ENCODE data around the gene ADAMTS1. TPM values are rescaled to one million over a fixed set of nuclear protein-coding genes. Genes with fewer than 3 reads are reported as not detected.
A peak's percentile ranks its signal among the peaks of the same experiment; 100 is the strongest.

Gene ADAMTS1
- total and polyA plus RNA-seq, 4 experiments from 2014 or later, result 0.16 TPM; not detected in 3

- CTCF ChIA-PET (ENCODE audit: partially characterized antibody), result interaction anchor here (1.0 to 1.7 kb wide), 2 partner anchors 10 to 1894 kb away, joined by 3 to 15 read pairs; no protein-coding TSS in a partner anchor
- no peaks in the 10 kb centered on the region for H3K36me3 ChIP-seq (ENCODE audit: insufficient read depth, low read length)
- POLR2A ChIA-PET (ENCODE audit: partially characterized antibody), result no interaction called here
- intact Hi-C loops (cut with micrococcal nuclease), result loop anchor here (2.0 kb wide), 1 partner anchor 849 kb away; no protein-coding TSS in a partner anchor
- peaks cover 8% of the 10 kb centered on the region for H3K4me1 ChIP-seq (ENCODE audit: insufficient read depth, low read length)
- DNase-seq, result no peak
- Mint-ChIP-seq H3K27ac (no peak overlapping the region), H3K4me1 (peaks cover 9 to 12% (median 11%) of the 10 kb centered on the region in 4 donors), H3K9me3 (no peaks in the 10 kb centered on the region), H3K27me3 (peaks cover 21 to 30% of the 10 kb centered on the region in 2 donors), H3K4me3 (no peak overlapping the region), H3K36me3 (peaks cover 0 to 2% of the 10 kb centered on the region in 2 donors)
- no peak overlapping the region for H3K4me3 ChIP-seq (ENCODE audit: low read length in 2 of 2)
- H3K27me3 ChIP-seq (ENCODE audit: insufficient read depth, low read length), result peaks cover 5% of the 10 kb centered on the region
- H3K9me3 ChIP-seq (ENCODE audit: control insufficient read depth in 1 of 2, low read length in 2 of 2), result no peaks in the 10 kb centered on the region
- H3K27ac ChIP-seq (ENCODE audit: low read depth, low read length), result no peak overlapping the region
Observed at GRCh38 chr21:26851109-26851944, 6.1 kb upstream of the ADAMTS1 start.

- intact Hi-C loops (cut with micrococcal nuclease), result loop anchor here (1.0 to 2.0 kb wide), 2 partner anchors 851 to 1895 kb away; no protein-coding TSS in a partner anchor
- CTCF ChIA-PET (ENCODE audit: partially characterized antibody), result interaction anchor here (1.0 to 1.7 kb wide), 2 partner anchors 9 to 1895 kb away, joined by 3 to 15 read pairs; no protein-coding TSS in a partner anchor
- Mint-ChIP-seq H3K4me1 (peaks cover 14 to 22% (median 19%) of the 10 kb centered on the region in 4 donors), H3K27me3 (peaks cover 29 to 38% of the 10 kb centered on the region in 2 donors), H3K27ac (no peak overlapping the region), H3K36me3 (peaks cover 0 to 2% of the 10 kb centered on the region in 2 donors), H3K9me3 (peaks cover 0 to 2% (median 0%) of the 10 kb centered on the region in 8 donors), H3K4me3 (no peak overlapping the region)
- no peak overlapping the region for H3K27ac ChIP-seq (ENCODE audit: low read depth, low read length)
- H3K36me3 ChIP-seq (ENCODE audit: insufficient read depth, low read length), result no peaks in the 10 kb centered on the region
- no peak overlapping the region for H3K4me3 ChIP-seq (ENCODE audit: low read length in 2 of 2)
- peaks cover 16% of the 10 kb centered on the region for H3K4me1 ChIP-seq (ENCODE audit: insufficient read depth, low read length)
- POLR2A ChIA-PET (ENCODE audit: partially characterized antibody), result no interaction called here
- H3K9me3 ChIP-seq (ENCODE audit: control insufficient read depth in 1 of 2, low read length in 2 of 2), result no peaks in the 10 kb centered on the region
- no peak for DNase-seq
- H3K27me3 ChIP-seq (ENCODE audit: insufficient read depth, low read length), result peaks cover 5% of the 10 kb centered on the region
Observed at GRCh38 chr21:26850116-26850643, 5.0 kb upstream of the ADAMTS1 start.

- Histone ChIP-seq H3K27me3 (ENCODE audit: insufficient read depth, low read length) (peaks cover 5% of the 10 kb centered on the region), H3K4me1 (ENCODE audit: insufficient read depth, low read length) (peaks cover 22% of the 10 kb centered on the region), H3K4me3 (ENCODE audit: low read length in 2 of 2) (no peak overlapping the region), H3K9me3 (ENCODE audit: control insufficient read depth in 1 of 2, low read length in 2 of 2) (no peaks in the 10 kb centered on the region), H3K36me3 (ENCODE audit: insufficient read depth, low read length) (no peaks in the 10 kb centered on the region), H3K27ac (ENCODE audit: low read depth, low read length) (no peak overlapping the region)
- no peak overlapping the region for H3K4me3 Mint-ChIP-seq
- intact Hi-C loops (cut with micrococcal nuclease), result loop anchor here (1.0 to 2.0 kb wide), 2 partner anchors 851 to 1896 kb away; no protein-coding TSS in a partner anchor
- no peak overlapping the region for H3K27ac Mint-ChIP-seq
- peaks cover 29 to 38% of the 10 kb centered on the region in 2 donors for H3K27me3 Mint-ChIP-seq
- H3K36me3 Mint-ChIP-seq, result peaks cover 0 to 2% of the 10 kb centered on the region in 2 donors
- H3K4me1 Mint-ChIP-seq, result peaks cover 14 to 22% (median 19%) of the 10 kb centered on the region in 4 donors
- CTCF ChIA-PET (ENCODE audit: partially characterized antibody), result interaction anchor here (1.3 kb wide), 1 partner anchor 1896 kb away, joined by 13 read pairs; no protein-coding TSS in a partner anchor
- H3K9me3 Mint-ChIP-seq, result peaks cover 0 to 2% (median 0%) of the 10 kb centered on the region in 8 donors
- POLR2A ChIA-PET (ENCODE audit: partially characterized antibody), result no interaction called here
- DNase-seq, result peak in 3 of 5 donors; percentile 21 to 25 (median 22)
Observed at GRCh38 chr21:26849428-26850115, 4.4 kb upstream of the ADAMTS1 start.

- Histone ChIP-seq H3K4me1 (ENCODE audit: insufficient read depth, low read length) (peaks cover 28% of the 10 kb centered on the region), H3K9me3 (ENCODE audit: control insufficient read depth in 1 of 2, low read length in 2 of 2) (no peaks in the 10 kb centered on the region), H3K36me3 (ENCODE audit: insufficient read depth, low read length) (no peaks in the 10 kb centered on the region), H3K27me3 (ENCODE audit: insufficient read depth, low read length) (peaks cover 5% of the 10 kb centered on the region), H3K27ac (ENCODE audit: low read depth, low read length) (no peak overlapping the region), H3K4me3 (ENCODE audit: low read length in 2 of 2) (no peak overlapping the region)
- no peak overlapping the region for H3K4me3 Mint-ChIP-seq
- H3K27me3 Mint-ChIP-seq, result peaks cover 39 to 46% of the 10 kb centered on the region in 2 donors
- ChIA-PET POLR2A (ENCODE audit: partially characterized antibody) (no interaction called here), CTCF (ENCODE audit: partially characterized antibody) (interaction anchor here (1.3 kb wide), 1 partner anchor 1898 kb away, joined by 9 read pairs; no protein-coding TSS in a partner anchor)
- H3K27ac Mint-ChIP-seq, result no peak overlapping the region
- peaks cover 22 to 35% (median 28%) of the 10 kb centered on the region in 4 donors for H3K4me1 Mint-ChIP-seq
- peaks cover 0 to 2% of the 10 kb centered on the region in 2 donors for H3K36me3 Mint-ChIP-seq
- H3K9me3 Mint-ChIP-seq, result peaks cover 0 to 2% (median 0%) of the 10 kb centered on the region in 8 donors
- intact Hi-C loops (cut with micrococcal nuclease), result no loop called here
- no peak for DNase-seq
Observed at GRCh38 chr21:26847921-26848320, 2.7 kb upstream of the ADAMTS1 start.

GRCh38 chr21:26847002-26847401 is 1.8 kb upstream of the ADAMTS1 start:
- peak overlapping the region in 2 of 7 donors; percentile 9 to 23 for H3K27ac Mint-ChIP-seq
- H3K27me3 ChIP-seq (ENCODE audit: insufficient read depth, low read length), result peaks cover 5% of the 10 kb centered on the region
- POLR2A ChIA-PET (ENCODE audit: partially characterized antibody), result no interaction called here
- peaks cover 22 to 37% (median 29%) of the 10 kb centered on the region in 4 donors for H3K4me1 Mint-ChIP-seq
- no peak overlapping the region for H3K27ac ChIP-seq (ENCODE audit: low read depth, low read length)
- H3K36me3 Mint-ChIP-seq, result peaks cover 0 to 2% of the 10 kb centered on the region in 2 donors
- peak overlapping the region in 7 of 8 donors; percentile 40 to 80 (median 77) for H3K4me3 Mint-ChIP-seq
- no peaks in the 10 kb centered on the region for H3K36me3 ChIP-seq (ENCODE audit: insufficient read depth, low read length)
- no peak overlapping the region for H3K4me3 ChIP-seq (ENCODE audit: low read length in 2 of 2)
- no peak for DNase-seq
- H3K27me3 Mint-ChIP-seq, result peaks cover 47 to 48% of the 10 kb centered on the region in 2 donors
- peaks cover 28% of the 10 kb centered on the region for H3K4me1 ChIP-seq (ENCODE audit: insufficient read depth, low read length)
- intact Hi-C loops (cut with micrococcal nuclease), result no loop called here
- H3K9me3 Mint-ChIP-seq, result peaks cover 0 to 2% (median 0%) of the 10 kb centered on the region in 8 donors
- CTCF ChIA-PET (ENCODE audit: partially characterized antibody), result interaction anchor here (1.3 kb wide), 1 partner anchor 1899 kb away, joined by 9 read pairs; no protein-coding TSS in a partner anchor
- no peaks in the 10 kb centered on the region for H3K9me3 ChIP-seq (ENCODE audit: control insufficient read depth in 1 of 2, low read length in 2 of 2)

- intact Hi-C loops (cut with micrococcal nuclease), result no loop called here
- no peak for DNase-seq
- CTCF ChIA-PET (ENCODE audit: partially characterized antibody), result no interaction called here
- H3K27me3 Mint-ChIP-seq, result peaks cover 48 to 51% of the 10 kb centered on the region in 2 donors
- peak overlapping the region; percentile 40 to 80 (median 74) for H3K4me3 Mint-ChIP-seq
- POLR2A ChIA-PET (ENCODE audit: partially characterized antibody), result no interaction called here
- no peak overlapping the region for H3K27ac ChIP-seq (ENCODE audit: low read depth, low read length)
- peak overlapping the region in 1 of 2 donors; percentile 5 for H3K4me3 ChIP-seq (ENCODE audit: low read length in 2 of 2)
- H3K27me3 ChIP-seq (ENCODE audit: insufficient read depth, low read length), result peaks cover 5% of the 10 kb centered on the region
- peak overlapping the region in 1 of 7 donors; percentile 23 for H3K27ac Mint-ChIP-seq
- no peaks in the 10 kb centered on the region for H3K9me3 ChIP-seq (ENCODE audit: control insufficient read depth in 1 of 2, low read length in 2 of 2)
- peaks cover 0 to 2% of the 10 kb centered on the region in 2 donors for H3K36me3 Mint-ChIP-seq
- peaks cover 28% of the 10 kb centered on the region for H3K4me1 ChIP-seq (ENCODE audit: insufficient read depth, low read length)
- peaks cover 0 to 3% (median 0%) of the 10 kb centered on the region in 8 donors for H3K9me3 Mint-ChIP-seq
- H3K4me1 Mint-ChIP-seq, result peaks cover 22 to 37% (median 29%) of the 10 kb centered on the region in 4 donors
- no peaks in the 10 kb centered on the region for H3K36me3 ChIP-seq (ENCODE audit: insufficient read depth, low read length)
Observed at GRCh38 chr21:26846036-26846931, 1.1 kb upstream of the ADAMTS1 start.
